GM23338 (cell line): ENCODE data around the gene CORT.

Source experiments
- CTCF ChIP-seq, 2 experiments: fragments of 200-600 bp in 1 of 2; sonication (generic) in 1 of 2; conservative IDR thresholded peaks; 2 replicates each; pipeline versions ENCODE4 v1.5.1 to v1.6.1; 2016 to 2017; ENCODE audit warnings: antibody characterized with exemption in 2 of 2, low read depth in 2 of 2, mild to moderate bottlenecking in 2 of 2, moderate library complexity in 1 of 2
- ETS1 ChIP-seq: IDR thresholded peaks from 2 replicates; pipeline ENCODE4 v1.6.1; 2016; ENCODE audit warnings: antibody characterized with exemption
- EZH2 ChIP-seq: fragments of 200-600 bp; sonication (generic); IDR thresholded peaks from one replicate; pipeline ENCODE4 v1.8.0; 2017; ENCODE audit warnings: antibody characterized with exemption, mild to moderate bottlenecking, low read depth; ENCODE audit not compliant: unreplicated experiment
- EZH2phosphoT487 ChIP-seq: fragments of 200-600 bp; sonication (generic); IDR thresholded peaks from one replicate; pipeline ENCODE4 v1.8.1; 2018; ENCODE audit warnings: antibody characterized with exemption; ENCODE audit not compliant: unreplicated experiment
- JUNB ChIP-seq: IDR thresholded peaks from one replicate; pipeline ENCODE4 v1.6.1; 2016; ENCODE audit warnings: antibody characterized with exemption; ENCODE audit not compliant: unreplicated experiment
- NANOG ChIP-seq: IDR thresholded peaks from 2 replicates; pipeline ENCODE4 v1.6.1; 2016; ENCODE audit warnings: antibody characterized with exemption, borderline replicate concordance
- POLR2AphosphoS5 ChIP-seq: IDR thresholded peaks from 2 replicates; pipeline ENCODE4 v1.6.1; 2016; ENCODE audit warnings: antibody characterized with exemption, low read depth
- REST ChIP-seq: IDR thresholded peaks from one replicate; pipeline ENCODE4 v1.6.1; 2018; ENCODE audit warnings: antibody characterized with exemption; ENCODE audit not compliant: unreplicated experiment
- STAT1 ChIP-seq: IDR thresholded peaks from one replicate; pipeline ENCODE4 v1.6.1; 2016; ENCODE audit warnings: antibody characterized with exemption; ENCODE audit not compliant: unreplicated experiment

GRCh38 chr1:10467078-10467477 is 17.2 kb downstream of the CORT start:
- no peak for TF ChIP-seq EZH2
- TF ChIP-seq REST, result no peak
- TF ChIP-seq CTCF (conservative IDR thresholded peaks at IDR 0.05; ENCODE audit: low read depth in 2 of 2), result no peak
- no peak for TF ChIP-seq ETS1
- TF ChIP-seq POLR2AphosphoS5, result no peak
- TF ChIP-seq STAT1, result no peak
- no peak for TF ChIP-seq EZH2phosphoT487
- no peak for TF ChIP-seq NANOG
- no peak for TF ChIP-seq JUNB
